ENCODE results near the gene TWNK.
A peak's percentile ranks its signal among the peaks of the same experiment; 100 is the strongest.

The TWNK gene

GRCh38 chr10:100981178-100981772, 6.1 kb upstream of the TWNK start:
- Mint-ChIP-seq H3K4me3 (no peak overlapping the region), H3K27ac (no peak overlapping the region), H3K9me3 (ENCODE audit: low read depth) (no peaks in the 10 kb centered on the region), H3K4me1 (ENCODE audit: low read depth) (peaks cover 10% of the 10 kb centered on the region), H3K27me3 (no peaks in the 10 kb centered on the region), H3K36me3 (peaks cover 2% of the 10 kb centered on the region)

- Mint-ChIP-seq H3K4me1 (ENCODE audit: low read depth) (peaks cover 22% of the 10 kb centered on the region), H3K9me3 (ENCODE audit: low read depth) (no peaks in the 10 kb centered on the region), H3K4me3 (no peak overlapping the region), H3K27ac (no peak overlapping the region), H3K27me3 (no peaks in the 10 kb centered on the region), H3K36me3 (peaks cover 8% of the 10 kb centered on the region)
Measured at GRCh38 chr10:100982916-100983830, 4.2 kb upstream of the TWNK start.

DNA sequence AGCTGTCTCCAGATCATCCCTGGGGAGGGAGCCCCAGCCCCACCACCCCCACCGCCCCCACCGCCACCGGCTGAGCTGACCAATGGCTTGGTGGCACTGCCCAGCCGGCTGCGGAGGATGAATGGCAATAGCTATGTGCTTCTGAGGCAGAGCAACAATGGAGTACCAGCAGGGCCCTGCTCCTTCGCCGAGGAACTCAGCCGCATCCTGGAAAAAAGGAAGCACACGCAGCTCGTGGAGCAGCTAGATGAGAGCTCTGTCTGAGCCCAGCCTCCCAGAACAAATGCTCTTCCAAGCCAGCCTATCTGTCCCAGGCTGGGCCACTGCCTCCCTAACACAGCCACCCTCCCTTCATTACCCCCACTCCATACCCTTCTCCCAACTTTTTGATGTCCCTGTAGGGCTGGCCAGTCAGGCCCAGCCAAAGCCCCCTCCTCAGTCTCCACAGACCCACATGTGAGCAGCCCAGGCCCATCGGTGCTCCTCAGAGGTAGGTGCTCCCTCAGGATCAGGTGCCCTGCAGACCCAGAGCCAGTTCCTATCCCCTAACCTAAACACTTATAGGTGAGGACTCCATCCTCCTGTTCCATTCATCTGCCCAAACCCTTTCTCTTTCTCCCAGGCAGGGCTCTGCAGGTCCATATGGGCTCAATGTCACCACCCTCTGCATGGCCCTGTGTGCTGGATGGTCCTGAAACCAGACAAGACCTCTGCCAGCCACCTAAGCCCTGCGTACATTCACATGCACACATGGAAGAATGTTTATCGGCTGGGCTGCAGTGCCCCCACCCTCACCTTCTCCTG, 3.3 kb upstream of the TWNK start:
- Mint-ChIP-seq H3K4me1 (ENCODE audit: low read depth) (peaks cover 24% of the 10 kb centered on the region), H3K36me3 (peaks cover 8% of the 10 kb centered on the region), H3K27me3 (no peaks in the 10 kb centered on the region), H3K4me3 (no peak overlapping the region), H3K27ac (no peak overlapping the region), H3K9me3 (ENCODE audit: low read depth) (no peaks in the 10 kb centered on the region)

GRCh38 chr10:100984672-100985177, 2.6 kb upstream of the TWNK start:
- Mint-ChIP-seq H3K27me3 (no peaks in the 10 kb centered on the region), H3K4me1 (ENCODE audit: low read depth) (peaks cover 30% of the 10 kb centered on the region), H3K36me3 (peaks cover 8% of the 10 kb centered on the region), H3K27ac (no peak overlapping the region), H3K4me3 (no peak overlapping the region), H3K9me3 (ENCODE audit: low read depth) (no peaks in the 10 kb centered on the region)

- H3K27ac Mint-ChIP-seq = no peak overlapping the region
- peaks cover 34% of the 10 kb centered on the region for H3K4me1 Mint-ChIP-seq (ENCODE audit: low read depth)
- H3K36me3 Mint-ChIP-seq = peaks cover 9% of the 10 kb centered on the region
- no peaks in the 10 kb centered on the region for H3K9me3 Mint-ChIP-seq (ENCODE audit: low read depth)
- no peaks in the 10 kb centered on the region for H3K27me3 Mint-ChIP-seq
- H3K4me3 Mint-ChIP-seq = peak overlapping the region; percentile 99
Measured at GRCh38 chr10:100985336-100985735, 2.0 kb upstream of the TWNK start.

DNA sequence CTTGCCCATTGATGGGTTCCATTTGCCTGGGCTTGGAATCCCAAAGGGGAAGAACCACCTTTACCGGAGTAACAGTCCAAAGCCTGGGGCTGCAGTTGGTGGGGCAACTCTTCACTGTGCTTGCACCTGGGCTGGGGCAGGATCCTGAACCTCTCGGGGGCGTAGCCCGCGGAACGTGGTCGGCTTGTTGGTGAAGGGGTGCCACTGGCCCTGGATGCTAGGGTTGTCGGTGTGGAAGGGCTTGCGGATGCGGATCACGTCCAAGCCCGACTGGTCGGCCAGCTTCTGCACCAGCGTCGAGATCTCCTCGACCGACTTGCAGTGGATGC, 756 bp upstream of the TWNK start:
- peaks cover 19% of the 10 kb centered on the region for H3K36me3 Mint-ChIP-seq
- no peaks in the 10 kb centered on the region for H3K9me3 Mint-ChIP-seq (ENCODE audit: low read depth)
- H3K27ac Mint-ChIP-seq = peak overlapping the region; percentile 99
- peaks cover 44% of the 10 kb centered on the region for H3K4me1 Mint-ChIP-seq (ENCODE audit: low read depth)
- H3K4me3 Mint-ChIP-seq = peak overlapping the region; percentile 99
- no peaks in the 10 kb centered on the region for H3K27me3 Mint-ChIP-seq

GRCh38 chr10:100987685-100988049, 324 bp downstream of the TWNK start:
- peak overlapping the region; percentile 99 for H3K4me3 Mint-ChIP-seq
- no peaks in the 10 kb centered on the region for H3K9me3 Mint-ChIP-seq (ENCODE audit: low read depth)
- peaks cover 44% of the 10 kb centered on the region for H3K4me1 Mint-ChIP-seq (ENCODE audit: low read depth)
- H3K36me3 Mint-ChIP-seq = peaks cover 17% of the 10 kb centered on the region
- peak overlapping the region; percentile 99 for H3K27ac Mint-ChIP-seq
- no peaks in the 10 kb centered on the region for H3K27me3 Mint-ChIP-seq

- Mint-ChIP-seq H3K27me3 (no peaks in the 10 kb centered on the region), H3K9me3 (ENCODE audit: low read depth) (no peaks in the 10 kb centered on the region), H3K4me3 (peak overlapping the region; percentile 99), H3K36me3 (peaks cover 17% of the 10 kb centered on the region), H3K4me1 (ENCODE audit: low read depth) (peaks cover 44% of the 10 kb centered on the region), H3K27ac (peak overlapping the region; percentile 99)
Measured at GRCh38 chr10:100988166-100988565, 823 bp downstream of the TWNK start.

- peaks cover 17% of the 10 kb centered on the region for H3K36me3 Mint-ChIP-seq
- no peaks in the 10 kb centered on the region for H3K27me3 Mint-ChIP-seq
- peaks cover 44% of the 10 kb centered on the region for H3K4me1 Mint-ChIP-seq (ENCODE audit: low read depth)
- H3K9me3 Mint-ChIP-seq (ENCODE audit: low read depth) = no peaks in the 10 kb centered on the region
- H3K4me3 Mint-ChIP-seq = peak overlapping the region; percentile 99
- no peak overlapping the region for H3K27ac Mint-ChIP-seq
Measured at GRCh38 chr10:100989088-100989487, 1.7 kb downstream of the TWNK start.

GRCh38 chr10:100993986-100994708, 6.8 kb downstream of the TWNK start:
- H3K4me1 Mint-ChIP-seq (ENCODE audit: low read depth) = peaks cover 39% of the 10 kb centered on the region
- H3K9me3 Mint-ChIP-seq (ENCODE audit: low read depth) = no peaks in the 10 kb centered on the region
- peak overlapping the region; percentile 2 for H3K27ac Mint-ChIP-seq
- H3K36me3 Mint-ChIP-seq = peaks cover 11% of the 10 kb centered on the region
- no peak overlapping the region for H3K4me3 Mint-ChIP-seq
- H3K27me3 Mint-ChIP-seq = no peaks in the 10 kb centered on the region

- Mint-ChIP-seq H3K27ac (peak overlapping the region; percentile 41), H3K9me3 (ENCODE audit: low read depth) (no peaks in the 10 kb centered on the region), H3K4me1 (ENCODE audit: low read depth) (peaks cover 31% of the 10 kb centered on the region), H3K4me3 (no peak overlapping the region), H3K27me3 (no peaks in the 10 kb centered on the region), H3K36me3 (peaks cover 11% of the 10 kb centered on the region)
Measured at GRCh38 chr10:100995181-100995580, 7.8 kb downstream of the TWNK start.

- Mint-ChIP-seq H3K27ac (peak overlapping the region; percentile 86), H3K36me3 (no peaks in the 10 kb centered on the region), H3K27me3 (no peaks in the 10 kb centered on the region), H3K4me1 (ENCODE audit: low read depth) (peaks cover 24% of the 10 kb centered on the region), H3K9me3 (ENCODE audit: low read depth) (no peaks in the 10 kb centered on the region), H3K4me3 (peak overlapping the region; percentile 95)
Measured at GRCh38 chr10:100996678-100997359, 9.5 kb downstream of the TWNK start.

- H3K27ac Mint-ChIP-seq = peak overlapping the region; percentile 96
- H3K36me3 Mint-ChIP-seq = no peaks in the 10 kb centered on the region
- peaks cover 24% of the 10 kb centered on the region for H3K4me1 Mint-ChIP-seq (ENCODE audit: low read depth)
- no peaks in the 10 kb centered on the region for H3K9me3 Mint-ChIP-seq (ENCODE audit: low read depth)
- peak overlapping the region; percentile 95 for H3K4me3 Mint-ChIP-seq
- no peaks in the 10 kb centered on the region for H3K27me3 Mint-ChIP-seq
Measured at GRCh38 chr10:100997360-100998182, 10.2 kb downstream of the TWNK start.
